Activated CD4-positive, alpha-beta T cell treated with anti-CD3 and anti-CD28 coated beads, Interleukin-2, amount 10 ng/mL, durations not matched to agents 7 days and 5 days (primary cell): ENCODE measurements around the gene PKIB. TPM values are rescaled to one million over a fixed set of nuclear protein-coding genes. Genes with fewer than 3 reads are reported as not detected.

Experiments
- CTCF ChIA-PET: fragments of 350-600 bp; sonication (Branson Sonifier 250); formaldehyde crosslinking; loops from one replicate; lab custom pipeline; 2021; ENCODE audit warnings: antibody characterized with exemption; lab: Charles Lee
- POLR2A ChIA-PET: fragments of 350-600 bp; sonication (Branson Sonifier 250); formaldehyde crosslinking; loops from one replicate; lab custom pipeline; 2021; ENCODE audit warnings: antibody characterized with exemption; lab: Charles Lee
- DNase-seq: peaks from one replicate; pipeline ENCODE4 v3.0.0-alpha.2; 2020
- H3K27ac Mint-ChIP-seq: one replicate; pipeline ENCODE4 v1.8.0; 2021; ENCODE audit warnings: mild to moderate bottlenecking, moderate library complexity, mixed read lengths
- H3K27me3 Mint-ChIP-seq: one replicate; pipeline ENCODE4 v1.8.0; 2021; ENCODE audit warnings: mixed read lengths
- H3K36me3 Mint-ChIP-seq: one replicate; pipeline ENCODE4 v1.8.0; 2021; ENCODE audit warnings: low read depth, mixed read lengths
- H3K4me1 Mint-ChIP-seq: one replicate; pipeline ENCODE4 v1.8.0; 2021; ENCODE audit warnings: mixed read lengths
- H3K4me3 Mint-ChIP-seq: one replicate; pipeline ENCODE4 v1.8.0; 2021; ENCODE audit warnings: mild to moderate bottlenecking, moderate library complexity, mixed read lengths
- H3K9me3 Mint-ChIP-seq: one replicate; pipeline ENCODE4 v1.8.0; 2021; ENCODE audit warnings: mixed read lengths
- total RNA-seq, 2 experiments: library from RNA; stranded (reverse); gene quantifications; one replicate each; pipeline ENCODE4 v1.2.3, GENCODE V29; 2021

The PKIB gene, protein sequence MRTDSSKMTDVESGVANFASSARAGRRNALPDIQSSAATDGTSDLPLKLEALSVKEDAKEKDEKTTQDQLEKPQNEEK
- 1 to 10 TPM; 1.2 to 1.3 TPM for total RNA-seq

DNA sequence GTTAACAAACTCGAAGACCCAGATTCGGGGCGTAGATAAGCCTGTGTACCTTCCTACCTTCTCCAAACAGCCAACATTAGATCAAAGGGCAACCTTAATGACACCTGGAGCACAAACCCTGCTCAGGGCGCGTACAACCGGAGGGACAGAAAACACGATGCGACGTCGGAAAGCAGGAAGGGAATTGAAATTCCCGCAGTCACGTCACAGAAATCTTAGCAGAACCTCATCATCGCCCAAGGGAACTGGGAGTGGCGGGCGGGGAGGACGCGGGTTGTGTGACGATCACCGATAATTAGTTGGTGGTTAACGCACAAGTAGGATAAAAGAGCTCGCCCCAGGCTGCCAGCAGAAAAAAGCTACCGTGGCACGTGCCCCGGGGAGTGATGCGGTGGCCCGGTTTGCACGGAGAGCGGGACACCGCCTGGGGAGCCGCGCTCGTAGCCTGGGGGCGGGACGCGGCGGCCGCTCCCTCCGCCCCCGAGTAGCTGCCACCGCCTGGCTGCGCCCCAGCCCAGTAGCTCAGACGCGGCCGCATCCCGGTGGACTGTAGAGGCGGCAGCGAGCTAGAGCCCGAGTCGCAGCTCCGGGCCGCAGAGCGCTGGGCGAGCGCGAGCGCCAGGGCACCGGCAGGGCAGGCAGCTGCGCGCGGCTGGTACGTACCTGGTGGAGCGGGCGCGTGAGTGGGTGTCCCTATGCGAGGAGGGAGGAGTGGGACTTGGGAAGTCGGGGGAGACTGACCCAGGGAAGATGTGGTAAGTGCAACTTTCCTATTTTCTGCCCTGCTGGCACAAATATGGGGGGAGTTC, at the start of gene PKIB:
PKIB (plus strand) TSS at position 525 of the 809 bp plus-strand sequence. CDS start 107,390 bp downstream, outside the sequence.
- Mint-ChIP-seq H3K36me3 (no peaks in the 10 kb centered on the region), H3K4me1 (peaks cover 17% of the 10 kb centered on the region), H3K9me3 (no peaks in the 10 kb centered on the region), H3K27ac (peak within 1 kb of the TSS; percentile 78), H3K4me3 (peak within 1 kb of the TSS; percentile 81), H3K27me3 (peaks cover 36% of the 10 kb centered on the region)
- POLR2A ChIA-PET = no interaction called here
- DNase-seq = peak; percentile 40
- CTCF ChIA-PET = no interaction called here

DNA sequence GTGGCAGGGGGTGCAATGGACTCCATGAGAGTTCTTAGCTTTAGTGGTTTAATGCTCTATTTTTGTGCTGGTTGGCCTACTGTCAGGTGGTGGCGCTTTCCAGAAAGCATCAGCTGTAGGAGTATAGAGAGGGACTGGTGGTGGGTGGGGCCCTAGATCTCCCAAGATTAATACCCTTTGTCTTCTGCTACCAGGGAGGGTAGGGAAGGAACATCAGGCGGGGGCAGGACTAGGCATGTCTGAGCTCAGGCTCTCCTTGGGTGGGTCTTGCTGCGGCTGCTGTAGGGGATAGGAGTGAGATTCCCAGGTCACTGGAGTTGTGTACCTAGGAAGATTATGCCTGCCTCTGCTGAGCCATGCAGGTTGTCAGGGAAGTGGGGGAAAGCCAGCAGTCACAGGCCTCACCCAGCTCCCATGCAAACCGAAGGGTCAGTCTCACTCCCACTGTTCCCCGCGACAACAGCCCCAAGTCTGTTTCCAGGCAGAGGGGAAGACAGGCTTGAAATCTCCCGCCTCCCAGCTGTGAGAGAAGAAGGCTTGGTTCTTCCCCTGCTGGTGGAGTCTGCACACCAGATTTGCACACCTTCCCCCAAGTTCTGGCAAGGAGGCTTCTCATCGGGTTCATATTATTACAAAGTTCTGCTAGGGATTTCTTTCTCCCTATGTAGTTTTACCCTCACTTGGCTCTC, 46.7 kb upstream of the PKIB start:
- Mint-ChIP-seq H3K4me3 (no peak overlapping the region), H3K4me1 (no peaks in the 10 kb centered on the region), H3K36me3 (no peaks in the 10 kb centered on the region), H3K27me3 (no peaks in the 10 kb centered on the region), H3K9me3 (peaks cover 5% of the 10 kb centered on the region), H3K27ac (no peak overlapping the region)
- DNase-seq = no peak
- ChIA-PET CTCF (no interaction called here), POLR2A (no interaction called here)

DNA sequence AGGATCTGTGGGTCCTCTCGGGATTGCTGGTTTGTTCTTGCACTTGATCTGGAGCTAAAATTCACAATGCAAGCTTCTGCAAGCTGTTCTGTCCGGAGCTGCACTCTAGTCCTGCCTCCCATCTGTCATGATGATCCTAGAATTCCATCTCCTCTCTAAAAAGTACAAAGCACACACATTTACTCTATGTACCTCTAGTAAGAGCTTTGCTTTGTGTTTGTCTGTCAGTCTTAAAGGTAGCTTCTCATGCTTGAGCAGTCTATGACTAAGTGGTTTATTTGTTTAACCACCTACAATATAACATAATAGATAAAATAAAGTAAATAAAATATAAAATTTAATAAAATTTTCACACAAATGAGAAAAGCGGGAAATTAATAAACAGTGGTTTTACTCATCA, 46.0 kb upstream of the PKIB start:
- Mint-ChIP-seq H3K27me3 (no peaks in the 10 kb centered on the region), H3K4me3 (no peak overlapping the region), H3K27ac (no peak overlapping the region), H3K36me3 (no peaks in the 10 kb centered on the region), H3K4me1 (no peaks in the 10 kb centered on the region), H3K9me3 (peaks cover 5% of the 10 kb centered on the region)
- POLR2A ChIA-PET = no interaction called here
- CTCF ChIA-PET = no interaction called here
- DNase-seq = no peak

DNA sequence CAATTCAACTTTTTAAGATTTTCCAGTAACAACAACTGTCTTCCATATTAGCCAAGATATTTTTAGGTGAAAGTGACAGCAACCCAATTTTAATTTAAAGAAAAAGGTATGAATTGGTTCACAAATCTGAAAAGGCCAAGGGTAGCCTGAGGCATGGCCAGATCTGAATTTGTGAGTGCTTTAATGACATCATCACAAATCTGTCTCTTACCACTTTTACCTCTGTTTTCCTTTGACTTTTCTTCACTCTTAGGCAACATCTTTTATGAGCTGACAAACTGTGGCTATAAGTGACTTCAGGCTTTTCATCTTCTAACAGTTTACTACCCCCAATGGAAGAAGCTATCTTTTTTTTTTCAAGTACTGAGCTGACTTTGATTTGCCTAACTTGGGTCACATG, 44.5 kb upstream of the PKIB start:
- Mint-ChIP-seq H3K27ac (no peak overlapping the region), H3K4me3 (no peak overlapping the region), H3K36me3 (no peaks in the 10 kb centered on the region), H3K9me3 (peaks cover 5% of the 10 kb centered on the region), H3K4me1 (no peaks in the 10 kb centered on the region), H3K27me3 (no peaks in the 10 kb centered on the region)
- ChIA-PET CTCF (no interaction called here), POLR2A (no interaction called here)
- no peak for DNase-seq

DNA sequence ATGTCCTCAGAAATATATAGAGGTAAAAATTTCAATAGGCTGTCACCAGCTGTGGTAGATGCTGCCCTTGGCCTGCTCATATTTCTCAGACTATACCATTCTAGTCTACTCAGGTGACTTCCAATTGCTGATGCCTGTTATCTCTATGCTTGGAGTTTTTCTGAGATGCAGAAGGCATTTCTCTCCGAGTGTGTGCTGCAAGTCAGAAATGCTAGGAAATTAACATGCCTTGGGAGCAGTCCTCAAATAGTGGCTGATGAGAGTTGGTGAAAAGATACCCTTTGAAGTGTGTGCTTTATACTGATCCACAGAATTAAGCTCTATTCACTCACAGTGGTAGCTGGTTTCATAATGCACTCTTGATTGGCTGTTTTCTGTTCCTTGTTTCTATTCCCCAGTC, 43.2 kb upstream of the PKIB start:
- no peaks in the 10 kb centered on the region for H3K4me1 Mint-ChIP-seq
- ChIA-PET POLR2A (no interaction called here), CTCF (no interaction called here)

DNA sequence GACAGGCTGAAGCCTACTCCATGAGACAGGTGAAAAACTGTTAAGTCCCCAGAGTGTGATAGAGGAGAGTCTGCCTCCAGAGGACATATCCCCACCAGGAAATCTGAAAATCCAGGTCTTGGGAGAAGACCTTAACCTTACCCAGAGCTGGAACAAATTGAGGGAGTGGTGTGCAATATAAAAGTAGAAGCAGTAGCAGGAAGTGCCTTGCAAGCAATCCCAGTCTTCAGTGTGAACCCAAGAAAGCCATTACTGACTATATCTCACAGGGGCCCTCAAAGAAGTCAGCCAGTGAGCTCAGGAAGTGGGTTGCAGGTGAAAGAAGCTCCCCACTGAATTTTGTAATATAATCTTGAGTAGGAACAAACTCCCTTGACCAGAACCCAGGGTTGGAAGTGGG, 41.9 kb upstream of the PKIB start:
- Mint-ChIP-seq H3K4me3 (no peak overlapping the region), H3K4me1 (no peaks in the 10 kb centered on the region), H3K27me3 (no peaks in the 10 kb centered on the region), H3K9me3 (no peaks in the 10 kb centered on the region), H3K36me3 (no peaks in the 10 kb centered on the region), H3K27ac (no peak overlapping the region)
- POLR2A ChIA-PET = no interaction called here
- CTCF ChIA-PET = no interaction called here
- no peak for DNase-seq

More for the DNA sequence above, 43.2 kb upstream of the PKIB start:
- Mint-ChIP-seq H3K27me3 (no peaks in the 10 kb centered on the region), H3K9me3 (peaks cover 5% of the 10 kb centered on the region), H3K27ac (no peak overlapping the region), H3K36me3 (no peaks in the 10 kb centered on the region), H3K4me3 (no peak overlapping the region)
- DNase-seq = no peak

DNA sequence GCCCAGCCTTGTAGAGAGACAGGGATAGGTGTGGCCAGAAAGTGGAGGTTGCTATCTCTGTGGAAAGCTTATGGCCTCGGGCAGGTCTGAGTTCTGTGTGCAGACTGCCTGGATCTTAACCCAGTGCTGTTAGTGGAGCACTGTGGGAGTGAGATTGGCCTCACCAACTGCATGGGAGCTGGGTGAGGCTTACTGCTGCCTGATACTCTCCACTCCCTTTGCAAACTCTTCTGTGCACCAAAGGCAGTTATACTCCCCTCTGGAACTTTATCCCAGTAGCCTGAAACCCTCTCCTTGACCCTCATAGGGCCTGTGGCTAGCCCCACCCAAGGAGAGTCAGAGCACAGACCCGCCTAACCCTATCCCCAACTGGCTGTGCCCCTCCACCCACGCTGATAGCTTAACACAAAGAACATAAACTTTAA, 41.4 kb upstream of the PKIB start:
- DNase-seq = no peak
- Mint-ChIP-seq H3K9me3 (no peaks in the 10 kb centered on the region), H3K27ac (no peak overlapping the region), H3K36me3 (no peaks in the 10 kb centered on the region), H3K4me3 (no peak overlapping the region), H3K27me3 (no peaks in the 10 kb centered on the region), H3K4me1 (no peaks in the 10 kb centered on the region)
- POLR2A ChIA-PET = no interaction called here
- CTCF ChIA-PET = interaction anchor here (0.6 kb wide), 1 partner anchor 136 kb away, joined by 3 read pairs; no protein-coding TSS in a partner anchor

DNA sequence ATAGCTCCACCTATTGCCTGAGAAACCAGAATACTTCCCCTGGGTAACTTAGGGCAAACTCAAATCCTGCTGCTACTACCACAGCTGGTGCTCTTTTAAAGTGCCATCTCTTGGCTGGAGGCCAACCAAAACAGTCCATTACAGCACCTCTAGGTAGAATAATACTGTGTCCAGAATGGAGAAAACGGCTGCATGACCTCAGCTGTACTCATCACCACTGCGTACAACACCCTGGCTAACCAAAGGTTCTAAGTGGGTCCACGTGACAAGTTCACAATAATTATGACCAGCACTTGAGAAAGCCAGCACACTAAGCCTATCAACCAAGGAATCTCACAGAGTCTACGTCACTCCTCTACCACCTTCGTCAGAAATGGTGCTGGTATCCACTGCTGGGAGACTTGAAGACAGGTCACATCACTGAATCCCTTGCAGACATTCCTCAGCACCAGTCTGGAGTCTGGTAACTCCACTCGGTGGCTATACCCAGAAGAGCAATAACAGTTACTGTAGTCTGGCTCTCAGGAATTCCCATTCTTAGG, 40.9 kb upstream of the PKIB start:
- Mint-ChIP-seq H3K27ac (no peak overlapping the region), H3K27me3 (no peaks in the 10 kb centered on the region), H3K36me3 (no peaks in the 10 kb centered on the region), H3K4me1 (no peaks in the 10 kb centered on the region), H3K4me3 (no peak overlapping the region), H3K9me3 (no peaks in the 10 kb centered on the region)
- CTCF ChIA-PET = interaction anchor here (0.6 kb wide), 1 partner anchor 136 kb away, joined by 3 read pairs; no protein-coding TSS in a partner anchor
- POLR2A ChIA-PET = no interaction called here
- no peak for DNase-seq

DNA sequence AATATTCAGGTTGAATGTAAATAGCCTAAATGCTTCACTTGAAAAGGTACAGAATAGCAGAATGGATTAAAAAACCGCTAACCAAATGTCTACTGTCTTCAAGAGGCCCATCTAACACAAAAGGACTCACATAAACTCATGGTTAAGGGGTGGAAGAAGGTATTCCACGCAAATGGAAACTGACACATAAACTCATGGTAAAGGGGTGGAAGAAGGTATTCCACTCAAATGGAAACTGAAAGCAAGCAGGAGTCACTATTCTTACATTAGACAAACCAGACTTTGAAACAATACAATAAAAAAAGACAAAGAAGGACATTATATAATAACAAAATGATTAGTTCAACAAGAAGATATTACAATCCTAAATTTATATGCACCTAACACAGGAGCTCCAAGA, 38.3 kb upstream of the PKIB start:
- no peak for DNase-seq
- CTCF ChIA-PET = no interaction called here
- peaks cover 3% of the 10 kb centered on the region for H3K9me3 Mint-ChIP-seq
- H3K4me3 Mint-ChIP-seq = no peak overlapping the region
- H3K27ac Mint-ChIP-seq = no peak overlapping the region
- no peaks in the 10 kb centered on the region for H3K27me3 Mint-ChIP-seq
- H3K36me3 Mint-ChIP-seq = no peaks in the 10 kb centered on the region
- no peaks in the 10 kb centered on the region for H3K4me1 Mint-ChIP-seq
- POLR2A ChIA-PET = no interaction called here

DNA sequence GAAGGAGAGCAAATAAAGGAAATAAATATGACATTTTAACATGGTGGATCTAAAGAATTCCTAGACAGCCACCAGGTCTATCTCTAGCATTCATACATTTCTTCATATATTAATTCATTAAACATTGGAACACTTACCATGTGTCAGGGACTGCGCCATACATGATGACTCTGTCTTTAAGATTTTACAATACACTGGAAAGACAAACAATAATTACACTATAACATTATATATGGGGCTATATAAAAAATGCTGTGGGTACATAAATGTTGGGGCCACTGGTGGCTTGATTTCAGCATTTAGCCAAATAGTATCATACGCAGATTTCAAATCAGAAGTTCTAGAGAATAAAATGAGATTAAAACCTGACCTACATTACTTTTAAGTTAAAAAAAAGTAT, 33.3 kb upstream of the PKIB start:
- no peak for DNase-seq
- Mint-ChIP-seq H3K36me3 (no peaks in the 10 kb centered on the region), H3K4me1 (no peaks in the 10 kb centered on the region), H3K9me3 (peaks cover 8% of the 10 kb centered on the region), H3K27ac (no peak overlapping the region), H3K4me3 (no peak overlapping the region), H3K27me3 (no peaks in the 10 kb centered on the region)
- ChIA-PET POLR2A (no interaction called here), CTCF (no interaction called here)

DNA sequence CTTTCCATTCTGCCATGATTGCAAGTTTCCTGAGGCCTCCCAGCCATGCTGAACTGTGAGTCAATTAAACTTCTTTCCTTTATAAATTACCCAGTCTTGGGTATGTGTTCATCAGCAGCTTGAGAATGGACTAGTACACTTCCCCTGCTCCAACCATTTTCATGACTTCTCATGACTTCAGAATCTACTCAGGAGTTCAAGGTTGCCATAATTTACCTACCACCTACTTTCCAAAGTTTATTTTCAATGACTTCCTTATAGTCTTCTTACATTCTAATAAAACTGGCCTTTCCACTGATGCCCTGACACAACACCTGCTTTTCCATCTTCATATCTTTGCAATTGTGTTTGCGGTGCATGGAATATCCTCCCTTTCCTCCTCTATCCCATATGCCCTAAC, 31.2 kb upstream of the PKIB start:
- CTCF ChIA-PET = no interaction called here
- no peaks in the 10 kb centered on the region for H3K4me1 Mint-ChIP-seq
- no peak overlapping the region for H3K4me3 Mint-ChIP-seq
- peaks cover 8% of the 10 kb centered on the region for H3K9me3 Mint-ChIP-seq
- no peak for DNase-seq
- no peaks in the 10 kb centered on the region for H3K27me3 Mint-ChIP-seq
- no peaks in the 10 kb centered on the region for H3K36me3 Mint-ChIP-seq
- no peak overlapping the region for H3K27ac Mint-ChIP-seq
- POLR2A ChIA-PET = no interaction called here

DNA sequence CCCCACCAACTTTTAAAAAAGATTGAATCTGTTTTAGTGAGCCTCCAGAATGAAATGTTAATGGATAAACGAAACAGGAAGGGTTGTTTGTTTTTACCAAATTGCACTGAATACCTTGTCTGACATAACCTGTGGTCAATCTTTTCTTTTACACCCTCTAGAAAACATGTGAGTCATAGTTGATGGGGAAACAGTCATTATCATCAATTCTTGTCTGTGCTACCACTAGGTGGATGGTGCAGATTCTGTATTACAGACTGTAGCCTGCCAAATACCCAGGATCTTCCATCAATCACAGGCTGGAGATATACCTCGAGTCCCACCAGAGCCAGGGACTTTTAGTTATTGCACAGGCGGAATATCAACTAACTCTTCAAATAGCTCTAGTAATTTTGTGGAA, 29.5 kb upstream of the PKIB start:
- ChIA-PET CTCF (no interaction called here), POLR2A (no interaction called here)
- Mint-ChIP-seq H3K27me3 (no peaks in the 10 kb centered on the region), H3K4me3 (no peak overlapping the region), H3K36me3 (no peaks in the 10 kb centered on the region), H3K9me3 (peaks cover 6% of the 10 kb centered on the region), H3K27ac (no peak overlapping the region), H3K4me1 (no peaks in the 10 kb centered on the region)
- DNase-seq = no peak

DNA sequence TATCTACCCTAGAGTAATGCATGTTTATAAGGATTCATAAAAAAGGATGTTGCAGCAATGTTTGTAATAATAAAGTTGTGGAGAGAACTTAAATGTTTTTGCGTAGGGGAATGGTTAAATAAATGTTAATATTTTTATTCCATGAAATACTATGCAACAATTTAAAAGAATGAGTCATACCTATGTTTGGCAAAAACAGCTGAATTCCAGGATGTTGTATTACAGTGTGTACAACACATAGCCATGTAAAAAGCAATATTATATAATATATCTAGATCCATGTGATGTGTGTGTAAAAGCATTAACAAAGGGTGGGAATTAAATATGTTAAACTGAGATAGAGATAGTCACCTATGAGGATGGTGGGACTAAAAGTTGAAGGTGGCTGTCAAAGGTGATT, 21.1 kb upstream of the PKIB start:
- Mint-ChIP-seq H3K4me1 (no peaks in the 10 kb centered on the region), H3K9me3 (no peaks in the 10 kb centered on the region), H3K36me3 (no peaks in the 10 kb centered on the region), H3K27me3 (no peaks in the 10 kb centered on the region), H3K4me3 (no peak overlapping the region), H3K27ac (no peak overlapping the region)
- ChIA-PET POLR2A (no interaction called here), CTCF (no interaction called here)
- no peak for DNase-seq
